HCT116 (cell line): ENCODE measurements around the gene PKP1.

Experiments used
- CTCF ChIP-seq, 3 experiments: fragments of 200-600 bp in 1 of 3; sonication (generic) in 1 of 3; IDR thresholded peaks in 2 of 3; conservative IDR thresholded peaks in 1 of 3; 2 replicates each; pipeline ENCODE4 v1.5.1; 2012 to 2017; ENCODE audit warnings: low read depth in 2 of 3, low read length in 2 of 3, antibody characterized with exemption in 1 of 3, borderline replicate concordance in 1 of 3, control low read depth in 1 of 3, mild to moderate bottlenecking in 1 of 3, mixed read lengths in 1 of 3, mixed run types in 1 of 3, moderate library complexity in 1 of 3; ENCODE audit not compliant: insufficient read depth in 1 of 3
- ELF1 ChIP-seq: IDR thresholded peaks from 2 replicates; pipeline ENCODE4 v1.6.1; 2012; ENCODE audit warnings: low read depth, borderline replicate concordance
- EZH2 ChIP-seq: fragments of 200-600 bp; sonication (generic); IDR thresholded peaks from 2 replicates; pipeline ENCODE4 v1.6.1; 2017; ENCODE audit warnings: antibody characterized with exemption, mixed run types
- EZH2phosphoT487 ChIP-seq: fragments of 200-600 bp; IDR thresholded peaks from 2 replicates; pipeline ENCODE4 v1.6.1; 2018; ENCODE audit warnings: antibody characterized with exemption, borderline replicate concordance
- POLR2A ChIP-seq: IDR thresholded peaks from 2 replicates; pipeline ENCODE4 v1.7.0; 2011; ENCODE audit warnings: borderline replicate concordance; ENCODE audit not compliant: insufficient read depth, insufficient read length; ENCODE audit errors: extremely low read depth
- SIN3A ChIP-seq: IDR thresholded peaks from 2 replicates; pipeline ENCODE4 v1.6.1; 2012; ENCODE audit warnings: low read depth
- SP1 ChIP-seq: IDR thresholded peaks from 2 replicates; pipeline ENCODE4 v1.6.1; 2012; ENCODE audit warnings: low read depth

- TF ChIP-seq SP1, result no peak
- no peak for TF ChIP-seq ELF1
- TF ChIP-seq CTCF (IDR thresholded peaks at IDR 0.05 in 2 of 3, conservative IDR thresholded peaks at IDR 0.05 in 1 of 3; ENCODE audit: borderline replicate concordance in 1 of 3, insufficient read depth in 1 of 3, low read depth in 2 of 3, low read length in 2 of 3), result no peak
- no peak for TF ChIP-seq EZH2phosphoT487
- TF ChIP-seq EZH2, result no peak
- TF ChIP-seq POLR2A, result no peak
- no peak for TF ChIP-seq SIN3A
Observed at GRCh38 chr1:201381130-201381529, 97.8 kb downstream of the PKP1 start.
